SU-DHL-6 (cell line): ENCODE data around the gene M1AP.
"Not testable (repeated sequence)": the region's sequence is repeated elsewhere in the genome, so short reads cannot be mapped to it uniquely, and the experiment has no call there.

Experiments
- H2AFZ ChIP-seq: fragments of 200-600 bp; sonication (generic); 2 replicates; pipeline ENCODE4 v1.6.1; 2014; ENCODE audit warnings: low read depth, mild to moderate bottlenecking, moderate library complexity, mixed read lengths, antibody characterized with exemption, low read length; ENCODE audit not compliant: severe bottlenecking
- H3F3A ChIP-seq: fragments of 200-600 bp; shearing (Covaris generic); 2 replicates; pipeline ENCODE4 v1.6.0; 2016; ENCODE audit warnings: antibody characterized with exemption, mild to moderate bottlenecking; ENCODE audit not compliant: insufficient read depth
- H3K27ac ChIP-seq: fragments of 200-600 bp; sonication (generic); 2 replicates; pipeline ENCODE4 v1.5.1; 2016; ENCODE audit warnings: low read depth, mild to moderate bottlenecking, low read length, moderate library complexity, mixed read lengths
- H3K27me3 ChIP-seq: fragments of 200-600 bp; sonication (generic), shearing (Covaris generic); 2 replicates; pipeline ENCODE4 v1.6.0; 2014; ENCODE audit warnings: mild to moderate bottlenecking, low read length
- H3K36me3 ChIP-seq: fragments of 200-600 bp; sonication (generic); 2 replicates; pipeline ENCODE4 v1.6.1; 2014; ENCODE audit warnings: mild to moderate bottlenecking, low read length, mixed read lengths
- H3K4me2 ChIP-seq: fragments of 300-600, 200-600 bp; shearing (Covaris generic), sonication (generic); 2 replicates; pipeline ENCODE4 v1.6.0; 2014; ENCODE audit warnings: low read length, low read depth, mild to moderate bottlenecking; ENCODE audit not compliant: poor library complexity, severe bottlenecking
- H3K4me3 ChIP-seq: fragments of 200-600 bp; sonication (generic); 2 replicates; pipeline ENCODE4 v1.5.1; 2014; ENCODE audit warnings: antibody characterized with exemption, low read length, mild to moderate bottlenecking, mixed read lengths; ENCODE audit not compliant: insufficient read depth, poor library complexity, severe bottlenecking
- H3K79me2 ChIP-seq: fragments of 200-600 bp; sonication (generic); 2 replicates; pipeline ENCODE4 v1.6.1; 2014; ENCODE audit warnings: mild to moderate bottlenecking, low read length, moderate library complexity; ENCODE audit not compliant: insufficient read depth
- H3K9ac ChIP-seq: fragments of 200-600 bp; sonication (generic); 2 replicates; pipeline ENCODE4 v1.7.0; 2014; ENCODE audit warnings: mild to moderate bottlenecking, low read length
- H3K9me2 ChIP-seq: fragments of 200-600 bp; sonication (generic); replicated peaks from 2 replicates; pipeline ENCODE4 v1.6.1; 2014; ENCODE audit warnings: low read length; ENCODE audit not compliant: insufficient read depth
- H3K9me3 ChIP-seq: fragments of 200-600 bp; sonication (generic); 2 replicates; pipeline ENCODE4 v1.6.1; 2014; ENCODE audit warnings: low read length, mixed read lengths; ENCODE audit not compliant: insufficient read depth
- H4K20me1 ChIP-seq: fragments of 200-600 bp; sonication (generic); 2 replicates; pipeline ENCODE4 v1.6.1; 2014; ENCODE audit warnings: low read depth, mild to moderate bottlenecking, antibody characterized with exemption, low read length, moderate library complexity, mixed read lengths
- EZH2phosphoT487 ChIP-seq: fragments of 200-600 bp; sonication (generic), shearing (Covaris generic); conservative IDR thresholded peaks from 2 replicates; pipeline ENCODE4 v1.6.1; 2018; ENCODE audit warnings: mild to moderate bottlenecking, antibody characterized with exemption, low read length, moderate library complexity, mixed read lengths
- TF ChIP-seq, protein P1 (sequence below): fragments of 200-600 bp; sonication (generic); IDR thresholded peaks from one replicate; pipeline ENCODE4 v1.5.1; 2017; ENCODE audit warnings: antibody characterized with exemption, mild to moderate bottlenecking, low read length, moderate library complexity; ENCODE audit not compliant: insufficient read depth, poor library complexity, severe bottlenecking

The M1AP gene

GRCh38 chr2:74632209-74632938 is 15.8 kb downstream of the M1AP start:
- H3K9me2 ChIP-seq = no peaks in the 10 kb centered on the region
- H3K79me2 ChIP-seq = no peaks in the 10 kb centered on the region
- no peak overlapping the region for H3K9ac ChIP-seq
- no peaks in the 10 kb centered on the region for H3F3A ChIP-seq
- no peak for TF ChIP-seq EZH2phosphoT487
- TF ChIP-seq, protein P1, sequence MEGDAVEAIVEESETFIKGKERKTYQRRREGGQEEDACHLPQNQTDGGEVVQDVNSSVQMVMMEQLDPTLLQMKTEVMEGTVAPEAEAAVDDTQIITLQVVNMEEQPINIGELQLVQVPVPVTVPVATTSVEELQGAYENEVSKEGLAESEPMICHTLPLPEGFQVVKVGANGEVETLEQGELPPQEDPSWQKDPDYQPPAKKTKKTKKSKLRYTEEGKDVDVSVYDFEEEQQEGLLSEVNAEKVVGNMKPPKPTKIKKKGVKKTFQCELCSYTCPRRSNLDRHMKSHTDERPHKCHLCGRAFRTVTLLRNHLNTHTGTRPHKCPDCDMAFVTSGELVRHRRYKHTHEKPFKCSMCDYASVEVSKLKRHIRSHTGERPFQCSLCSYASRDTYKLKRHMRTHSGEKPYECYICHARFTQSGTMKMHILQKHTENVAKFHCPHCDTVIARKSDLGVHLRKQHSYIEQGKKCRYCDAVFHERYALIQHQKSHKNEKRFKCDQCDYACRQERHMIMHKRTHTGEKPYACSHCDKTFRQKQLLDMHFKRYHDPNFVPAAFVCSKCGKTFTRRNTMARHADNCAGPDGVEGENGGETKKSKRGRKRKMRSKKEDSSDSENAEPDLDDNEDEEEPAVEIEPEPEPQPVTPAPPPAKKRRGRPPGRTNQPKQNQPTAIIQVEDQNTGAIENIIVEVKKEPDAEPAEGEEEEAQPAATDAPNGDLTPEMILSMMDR = no peak
- H3K9me3 ChIP-seq = no peaks in the 10 kb centered on the region
- no peaks in the 10 kb centered on the region for H3K36me3 ChIP-seq
- H3K27me3 ChIP-seq = no peaks in the 10 kb centered on the region
- H3K4me2 ChIP-seq = no peak overlapping the region
- no peak overlapping the region for H2AFZ ChIP-seq
- no peak overlapping the region for H3K4me3 ChIP-seq
- no peak overlapping the region for H3K27ac ChIP-seq
- no peaks in the 10 kb centered on the region for H4K20me1 ChIP-seq

- not testable (repeated sequence) for H3K9me3 ChIP-seq, H3K27ac ChIP-seq, H3K4me3 ChIP-seq
These were observed 17.7 kb downstream of the M1AP start for GRCh38 chr2:74630454-74630853.

GRCh38 chr2:74628538-74629105 is 19.5 kb downstream of the M1AP start:
- Histone ChIP-seq H3K9me2 (no peaks in the 10 kb centered on the region), H2AFZ (no peak overlapping the region), H3K4me3 (no peak overlapping the region), H3K4me2 (no peak overlapping the region), H3F3A (no peaks in the 10 kb centered on the region), H4K20me1 (no peaks in the 10 kb centered on the region), H3K79me2 (no peaks in the 10 kb centered on the region), H3K36me3 (no peaks in the 10 kb centered on the region), H3K9me3 (no peaks in the 10 kb centered on the region), H3K27ac (no peak overlapping the region), H3K27me3 (no peaks in the 10 kb centered on the region), H3K9ac (no peak overlapping the region)
- TF ChIP-seq, protein P1 = no peak
- TF ChIP-seq EZH2phosphoT487 = no peak

More at GRCh38 chr2:74630454-74630853, 17.7 kb downstream of the M1AP start:
- H3F3A ChIP-seq, H3K4me2 ChIP-seq, H3K36me3 ChIP-seq, H3K27me3 ChIP-seq, H4K20me1 ChIP-seq, H2AFZ ChIP-seq, H3K9me2 ChIP-seq, H3K9ac ChIP-seq, H3K79me2 ChIP-seq: not testable (repeated sequence)
